Measurements from ENCODE around the gene KCNQ2.

GRCh38 chr20:63501818-63502670 lies 29.6 kb upstream of the KCNQ2 start:
- TF ChIP-seq POLR2A (IDR thresholded peaks at IDR 0.05; ENCODE audit: low read depth, low read length) (no peak), TAF1 (IDR thresholded peaks at IDR 0.05; ENCODE audit: borderline replicate concordance, low read depth, low read length) (no peak), POLR2AphosphoS5 (IDR thresholded peaks at IDR 0.05; ENCODE audit: low read depth, low read length) (no peak)
